MM.1S (cell line): ENCODE results near the gene DNASE1L2.

ENCODE experiments used
- CTCF ChIP-seq: fragments of 300-600 bp; sonication (generic); IDR thresholded peaks from 2 replicates; pipeline ENCODE4 v1.5.1; 2016; ENCODE audit warnings: antibody characterized with exemption, low read length, mixed read lengths
- EZH2phosphoT487 ChIP-seq: fragments of 300-600 bp; sonication (generic); IDR thresholded peaks from 2 replicates; pipeline ENCODE4 v1.6.1; 2018; ENCODE audit warnings: antibody characterized with exemption, low read length

GRCh38 chr16:2257726-2258125 is 21.5 kb downstream of the DNASE1L2 start:
- TF ChIP-seq CTCF (no peak), EZH2phosphoT487 (no peak)
